Upper lobe of right lung (tissue), 1 donor: ENCODE data around the gene DMD. TPM values are rescaled to one million over a fixed set of nuclear protein-coding genes. Genes with fewer than 3 reads are reported as not detected.

ENCODE experiments used
- ATAC-seq: fragments of 200-7000 bp; cut with Tn5 transposase; one replicate; pipeline ENCODE4 v1.9.1; 2020; ENCODE audit warnings: mild to moderate bottlenecking, moderate library complexity
- DNase-seq: peaks from one replicate; pipeline ENCODE4 v3.0.0-alpha.2; 2020
- H3K27ac ChIP-seq: fragments of 200-600 bp; one replicate; pipeline ENCODE4 v1.8.0; 2022
- H3K27me3 ChIP-seq: fragments of 200-600 bp; one replicate; pipeline ENCODE4 v1.8.0; 2022; ENCODE audit warnings: mild to moderate bottlenecking
- H3K36me3 ChIP-seq: fragments of 200-600 bp; one replicate; pipeline ENCODE4 v1.8.0; 2022
- H3K4me1 ChIP-seq: fragments of 200-600 bp; one replicate; pipeline ENCODE4 v1.8.0; 2022
- H3K4me3 ChIP-seq: fragments of 200-600 bp; one replicate; pipeline ENCODE4 v1.8.0; 2022; ENCODE audit warnings: mild to moderate bottlenecking
- H3K9me3 ChIP-seq: fragments of 200-600 bp; one replicate; pipeline ENCODE4 v1.8.0; 2022
- CTCF ChIP-seq: fragments of 200-600 bp; IDR thresholded peaks from one replicate; pipeline ENCODE4 v1.8.0; 2022; ENCODE audit warnings: antibody characterized with exemption
- intact Hi-C: fragments of 100-400 bp; cut with DNase I; formaldehyde crosslinking; loops from one replicate; pipeline ENCODE4 v1.11.0; 2022
- total RNA-seq: library from RNA; stranded (reverse); fragmentation: NEBNext Ultra II Directional; extraction: Animal tissue kit (Norgen Biotek cat#: 25700); gene quantifications from one replicate; pipeline ENCODE4 v1.2.1, GENCODE V29; 2021
- donor health status: DM: no; HTN: yes; CAD: no; lungs with severe emphysema.

The DMD gene
- total RNA-seq, 1 donor from 2014 or later = 24.7 TPM

DNA sequence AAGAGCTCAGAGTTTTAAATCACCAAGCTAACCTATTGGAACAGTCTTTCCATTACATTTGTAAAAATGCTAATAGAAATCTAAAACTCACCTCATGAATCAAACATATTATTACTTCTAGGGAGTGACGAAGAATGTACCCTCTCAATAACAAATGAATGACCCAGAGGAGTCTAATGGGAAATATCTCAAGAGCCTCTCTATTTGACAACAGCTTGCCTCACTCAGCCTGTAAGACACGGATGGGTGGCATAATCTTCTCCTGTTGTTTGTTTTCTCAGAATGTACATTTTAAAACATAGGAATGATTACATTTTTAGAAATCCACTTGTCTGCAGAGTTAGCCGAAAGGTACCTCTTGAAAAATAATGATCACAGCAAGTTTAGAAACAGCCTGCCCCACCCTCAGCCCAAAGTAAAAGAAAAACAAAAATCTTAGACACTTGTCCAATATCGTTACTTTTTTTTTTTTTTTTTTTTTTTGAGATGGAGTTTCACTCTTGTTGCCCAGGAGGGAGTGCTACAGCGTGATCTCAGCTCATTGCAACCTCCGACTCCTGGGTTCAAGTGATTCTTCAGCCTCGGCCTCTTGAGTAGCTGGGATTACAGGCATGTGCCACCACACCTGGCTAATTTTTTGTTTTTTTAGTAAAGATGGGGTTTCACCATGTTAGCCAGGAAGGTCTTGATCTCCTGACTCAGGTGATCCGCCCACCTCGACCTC, 1955.9 kb downstream of the DMD start:
- H3K27me3 ChIP-seq = no peaks in the 10 kb centered on the region
- H3K9me3 ChIP-seq = no peaks in the 10 kb centered on the region
- ATAC-seq (no peak), DNase-seq (no peak)
- TF ChIP-seq CTCF = no peak
- no peak overlapping the region for H3K27ac ChIP-seq
- H3K4me1 ChIP-seq = no peaks in the 10 kb centered on the region
- H3K36me3 ChIP-seq = no peaks in the 10 kb centered on the region
- intact Hi-C loops = no loop called here
- no peak overlapping the region for H3K4me3 ChIP-seq

- TF ChIP-seq CTCF = no peak
- H3K4me3 ChIP-seq = no peak overlapping the region
- H3K4me1 ChIP-seq = no peaks in the 10 kb centered on the region
- DNase-seq (no peak), ATAC-seq (no peak)
- H3K9me3 ChIP-seq = no peaks in the 10 kb centered on the region
- no peaks in the 10 kb centered on the region for H3K27me3 ChIP-seq
- intact Hi-C loops = no loop called here
- H3K36me3 ChIP-seq = no peaks in the 10 kb centered on the region
- H3K27ac ChIP-seq = no peak overlapping the region
These were observed 1959.2 kb downstream of the DMD start for GRCh38 chrX:31252133-31252532.

- no peaks in the 10 kb centered on the region for H3K27me3 ChIP-seq
- no peak for ATAC-seq
- intact Hi-C loops = no loop called here
- H3K27ac ChIP-seq = no peak overlapping the region
- no peaks in the 10 kb centered on the region for H3K9me3 ChIP-seq
- no peaks in the 10 kb centered on the region for H3K4me1 ChIP-seq
- H3K4me3 ChIP-seq = no peak overlapping the region
- DNase-seq = no peak
- TF ChIP-seq CTCF = no peak
- no peaks in the 10 kb centered on the region for H3K36me3 ChIP-seq
These were observed 1960.0 kb downstream of the DMD start for GRCh38 chrX:31251336-31251735.

DNA sequence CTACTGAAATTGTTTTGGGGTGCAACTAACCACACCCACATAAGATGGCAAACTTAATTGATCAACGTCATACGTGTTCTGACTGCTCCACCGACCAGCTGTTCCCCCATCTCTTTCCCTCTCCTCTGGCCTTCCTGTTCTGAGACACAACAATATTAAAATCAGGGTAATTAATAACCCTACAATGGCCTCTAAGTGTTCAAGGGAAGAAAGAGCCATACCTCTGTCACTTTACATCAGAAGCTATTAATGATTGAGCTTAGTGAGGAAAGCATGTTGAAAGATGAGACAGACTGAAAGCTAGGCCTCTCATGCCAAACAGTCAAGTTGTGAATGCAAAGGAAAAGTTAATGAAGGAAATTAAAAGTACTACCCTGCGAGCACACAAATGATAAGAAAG, 1965.6 kb downstream of the DMD start:
- no peaks in the 10 kb centered on the region for H3K4me1 ChIP-seq
- H3K27me3 ChIP-seq = no peaks in the 10 kb centered on the region
- intact Hi-C loops = no loop called here
- TF ChIP-seq CTCF = no peak
- ATAC-seq (no peak), DNase-seq (no peak)
- no peaks in the 10 kb centered on the region for H3K9me3 ChIP-seq
- no peak overlapping the region for H3K27ac ChIP-seq
- H3K4me3 ChIP-seq = no peak overlapping the region
- no peaks in the 10 kb centered on the region for H3K36me3 ChIP-seq

GRCh38 chrX:31243804-31244203, 1967.5 kb downstream of the DMD start:
- Histone ChIP-seq H3K4me3 (no peak overlapping the region), H3K4me1 (no peaks in the 10 kb centered on the region), H3K36me3 (no peaks in the 10 kb centered on the region), H3K27me3 (no peaks in the 10 kb centered on the region), H3K9me3 (no peaks in the 10 kb centered on the region), H3K27ac (no peak overlapping the region)
- intact Hi-C loops = no loop called here
- DNase-seq (no peak), ATAC-seq (no peak)
- TF ChIP-seq CTCF = no peak

GRCh38 chrX:31240982-31241381, 1970.4 kb downstream of the DMD start:
- Histone ChIP-seq H3K4me3 (no peak overlapping the region), H3K27me3 (no peaks in the 10 kb centered on the region), H3K36me3 (no peaks in the 10 kb centered on the region), H3K4me1 (no peaks in the 10 kb centered on the region), H3K9me3 (no peaks in the 10 kb centered on the region), H3K27ac (no peak overlapping the region)
- TF ChIP-seq CTCF = no peak
- intact Hi-C loops = no loop called here
- ATAC-seq (no peak), DNase-seq (no peak)
